Brain microvascular endothelial cell (primary cell): ENCODE data around the gene LILRB2.

ENCODE experiments used
- DNase-seq: peaks from one replicate; pipeline ENCODE4 v3.0.0-alpha.2; 2020
- H3K27ac ChIP-seq: fragments of 250-450 bp; sonication (Bioruptor Pico); 2 replicates; pipeline ENCODE4 v1.5.1; 2020; ENCODE audit warnings: mild to moderate bottlenecking, moderate library complexity
- H3K27me3 ChIP-seq: fragments of 250-450 bp; sonication (Bioruptor Pico); replicated peaks from 2 replicates; pipeline ENCODE4 v1.5.1; 2020; ENCODE audit warnings: mild to moderate bottlenecking
- H3K36me3 ChIP-seq: fragments of 250-450 bp; sonication (Bioruptor Pico); replicated peaks from 2 replicates; pipeline ENCODE4 v1.5.1; 2020; ENCODE audit warnings: mild to moderate bottlenecking
- H3K4me3 ChIP-seq: 2 replicates; pipeline ENCODE4 v1.5.1; 2011; ENCODE audit warnings: low read depth, mild to moderate bottlenecking, control low read depth, low read length, moderate library complexity
- CTCF ChIP-seq: IDR thresholded peaks from 2 replicates; pipeline ENCODE4 v1.5.1; 2011; ENCODE audit warnings: low read depth, mild to moderate bottlenecking, moderate library complexity, low read length, control low read depth, inconsistent platforms; ENCODE audit errors: missing control alignments
- in situ Hi-C: cut with HindIII; loops from 2 replicates; pipeline ENCODE4 v1.10.0; 2017; ENCODE audit warnings: low sequenced_read_pairs, low pct_ligation_motif_present

Gene LILRB2

GRCh38 chr19:54255105-54255775, 25.7 kb downstream of the LILRB2 start:
- H3K36me3 ChIP-seq = no peaks in the 10 kb centered on the region
- H3K27ac ChIP-seq = no peak overlapping the region
- peaks cover 12% of the 10 kb centered on the region for H3K27me3 ChIP-seq
- no peak for DNase-seq
- in situ Hi-C loops = no loop called here
- no peak for TF ChIP-seq CTCF
- H3K4me3 ChIP-seq = no peak overlapping the region

GRCh38 chr19:54254195-54254906, 26.6 kb downstream of the LILRB2 start:
- peaks cover 12% of the 10 kb centered on the region for H3K27me3 ChIP-seq
- H3K36me3 ChIP-seq = no peaks in the 10 kb centered on the region
- in situ Hi-C loops = no loop called here
- no peak overlapping the region for H3K27ac ChIP-seq
- H3K4me3 ChIP-seq = no peak overlapping the region
- no peak for TF ChIP-seq CTCF
- no peak for DNase-seq

- in situ Hi-C loops = no loop called here
- no peak for TF ChIP-seq CTCF
- Histone ChIP-seq H3K36me3 (no peaks in the 10 kb centered on the region), H3K4me3 (no peak overlapping the region), H3K27me3 (peaks cover 12% of the 10 kb centered on the region), H3K27ac (no peak overlapping the region)
- no peak for DNase-seq
Observed at GRCh38 chr19:54253331-54254194, 27.3 kb downstream of the LILRB2 start.

DNA sequence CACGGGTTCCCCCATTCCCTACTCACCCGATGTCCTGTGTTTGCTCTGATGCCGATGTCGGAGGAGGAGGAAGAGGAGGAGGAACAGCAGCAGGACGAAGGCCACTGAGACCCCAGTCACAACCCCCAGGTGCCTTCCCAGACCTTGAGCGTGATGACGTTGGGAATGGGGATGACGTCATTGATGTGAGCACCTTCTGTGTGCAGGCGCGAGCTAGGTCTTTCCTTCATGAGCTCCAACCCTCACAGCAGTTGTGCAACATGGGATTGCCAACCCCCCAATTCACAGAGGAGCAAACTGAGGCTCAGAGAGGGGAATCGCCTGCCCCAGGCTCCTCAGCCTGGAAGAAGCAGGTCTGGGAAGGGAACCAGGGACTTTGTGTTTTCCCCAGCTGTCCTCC, 28.1 kb downstream of the LILRB2 start:
- no peak overlapping the region for H3K27ac ChIP-seq
- in situ Hi-C loops = no loop called here
- peaks cover 12% of the 10 kb centered on the region for H3K27me3 ChIP-seq
- no peak for DNase-seq
- TF ChIP-seq CTCF = no peak
- H3K4me3 ChIP-seq = no peak overlapping the region
- no peaks in the 10 kb centered on the region for H3K36me3 ChIP-seq

DNA sequence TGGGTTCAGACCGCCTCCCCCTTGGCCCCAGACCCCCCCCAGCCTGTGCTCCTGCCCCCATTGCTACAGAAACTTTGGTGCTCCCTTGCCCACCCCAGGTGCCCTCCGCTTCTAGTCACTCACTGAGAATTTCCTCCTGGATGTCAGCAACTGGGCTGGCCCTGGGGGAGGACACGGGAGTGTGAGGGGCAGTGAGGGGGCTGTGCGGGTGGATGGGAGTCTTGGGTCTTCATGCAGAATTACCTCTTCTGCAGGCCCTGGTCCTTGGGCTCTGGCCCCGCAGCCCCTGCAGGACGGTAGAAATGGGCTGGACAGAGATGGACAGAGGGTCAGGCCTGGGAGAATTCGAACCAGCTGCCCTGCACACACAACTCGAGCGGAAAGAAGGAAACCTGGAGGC, 28.7 kb downstream of the LILRB2 start:
- Histone ChIP-seq H3K27ac (no peak overlapping the region), H3K36me3 (no peaks in the 10 kb centered on the region), H3K27me3 (peaks cover 8% of the 10 kb centered on the region), H3K4me3 (no peak overlapping the region)
- in situ Hi-C loops = no loop called here
- DNase-seq = no peak
- TF ChIP-seq CTCF = no peak
